HG02840 (cell line): ENCODE results near the gene LRRC74A.
"Not testable (repeated sequence)": the region's sequence is repeated elsewhere in the genome, so short reads cannot be mapped to it uniquely, and the experiment has no call there.

Experiments
- ATAC-seq: cut with Tn5 transposase; IDR thresholded peaks from one replicate; pipeline ENCODE4 v1.9.1; 2021; ENCODE audit warnings: mild to moderate bottlenecking, moderate library complexity, moderate number of reproducible peaks; ENCODE audit not compliant: unreplicated experiment, low FRiP score

LRRC74A gene

DNA sequence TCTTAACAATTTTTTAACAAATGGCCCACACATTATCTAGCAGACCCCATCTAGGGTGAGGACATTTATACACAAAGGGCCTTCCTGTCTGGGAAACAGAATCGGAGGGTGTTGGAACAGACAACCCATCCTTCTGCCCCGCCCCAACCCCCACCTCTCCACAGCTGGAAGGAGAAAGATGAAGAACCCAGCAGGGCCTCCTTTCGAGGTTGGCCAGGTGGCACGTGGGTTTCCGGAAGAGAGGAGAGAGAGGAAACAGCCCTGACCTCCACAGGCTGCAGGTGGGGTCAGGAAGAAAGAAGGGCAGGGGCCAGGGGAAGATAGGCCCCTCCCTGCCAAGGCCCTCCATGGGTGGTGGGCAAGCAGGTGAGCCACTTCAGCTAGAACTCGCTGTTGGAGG, 57.2 kb downstream of the LRRC74A start:
- no peak for ATAC-seq

GRCh38 chr14:76884394-76884793, 58.2 kb downstream of the LRRC74A start:
- no peak for ATAC-seq

DNA sequence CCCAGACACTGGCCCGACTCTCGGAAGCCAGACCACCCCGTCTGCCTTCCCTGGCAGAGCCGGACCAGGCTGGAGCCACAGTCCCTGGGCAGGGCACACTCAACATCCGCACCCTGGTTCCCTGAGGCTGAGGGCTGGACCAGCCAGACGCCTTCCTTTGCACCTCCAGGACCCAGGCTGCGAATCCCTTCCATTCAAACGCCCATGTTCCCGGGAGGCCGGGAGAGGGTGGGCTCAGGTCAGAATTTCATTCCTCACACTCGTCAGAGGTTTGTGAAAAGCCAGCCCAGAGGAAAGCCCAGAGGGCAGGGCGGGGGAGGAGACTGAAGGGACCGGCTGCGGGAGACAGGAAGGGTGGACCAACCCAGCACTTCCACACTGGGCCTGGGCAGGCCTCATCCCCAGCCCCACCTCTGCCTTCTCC, 58.7 kb downstream of the LRRC74A start:
- no peak for ATAC-seq

DNA sequence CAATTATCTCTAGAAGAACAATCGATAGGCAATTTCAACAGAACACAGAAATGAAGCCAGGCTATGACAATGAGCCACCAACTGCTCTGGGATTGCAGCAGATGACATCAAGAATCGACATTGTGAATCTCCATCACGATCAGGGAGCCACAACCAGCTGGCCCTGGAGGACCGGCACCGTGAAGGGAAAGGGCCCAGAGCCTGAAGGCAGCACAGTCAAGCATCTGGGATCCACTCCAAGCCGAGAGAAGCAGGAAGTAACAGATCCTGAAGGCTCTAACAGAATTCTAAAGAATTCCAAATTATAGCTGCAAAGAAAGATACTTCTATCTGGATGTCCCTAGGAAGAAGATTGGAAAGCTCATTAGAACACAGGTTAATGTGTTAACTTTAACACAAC, 61.0 kb downstream of the LRRC74A start:
- no peak for ATAC-seq

DNA sequence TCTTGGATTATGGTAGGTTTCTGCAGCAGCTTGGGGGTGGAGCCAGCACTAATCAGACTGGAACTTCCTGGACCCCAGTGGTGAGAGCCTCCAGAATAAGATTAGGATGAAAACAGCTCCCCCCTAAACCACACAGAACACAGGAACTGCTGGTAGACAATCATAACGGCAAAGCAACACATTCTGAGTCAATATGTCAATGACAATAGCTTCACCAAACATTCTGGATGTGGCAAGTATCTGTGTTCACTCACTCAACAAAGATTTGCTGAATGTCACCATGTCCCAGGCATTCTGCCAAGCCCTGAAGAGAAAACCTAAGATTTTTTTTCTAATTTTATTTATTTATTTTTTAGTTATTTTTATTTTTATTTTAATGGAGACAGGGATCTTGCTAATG, 65.2 kb downstream of the LRRC74A start:
- no peak for ATAC-seq

GRCh38 chr14:76894308-76894707, 68.1 kb downstream of the LRRC74A start:
- ATAC-seq: no peak

DNA sequence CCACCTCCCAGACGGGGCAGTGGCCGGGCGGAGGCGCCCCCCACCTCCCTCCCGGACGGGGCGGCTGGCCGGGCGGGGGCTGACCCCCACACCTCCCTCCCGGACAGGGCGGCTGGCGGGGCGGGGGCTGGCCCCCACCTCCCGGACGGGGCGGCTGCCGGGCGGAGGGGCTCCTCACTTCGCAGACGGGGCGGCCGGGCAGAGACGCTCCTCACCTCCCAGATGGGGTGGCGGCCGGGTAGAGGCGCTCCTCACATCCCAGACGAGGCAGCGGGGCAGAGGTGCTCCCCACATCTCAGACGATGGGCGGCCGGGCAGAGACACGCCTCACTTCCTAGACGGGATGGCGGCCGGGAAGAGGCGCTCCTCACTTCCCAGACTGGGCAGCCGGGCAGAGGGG, 71.8 kb downstream of the LRRC74A start:
- ATAC-seq: not testable (repeated sequence)

DNA sequence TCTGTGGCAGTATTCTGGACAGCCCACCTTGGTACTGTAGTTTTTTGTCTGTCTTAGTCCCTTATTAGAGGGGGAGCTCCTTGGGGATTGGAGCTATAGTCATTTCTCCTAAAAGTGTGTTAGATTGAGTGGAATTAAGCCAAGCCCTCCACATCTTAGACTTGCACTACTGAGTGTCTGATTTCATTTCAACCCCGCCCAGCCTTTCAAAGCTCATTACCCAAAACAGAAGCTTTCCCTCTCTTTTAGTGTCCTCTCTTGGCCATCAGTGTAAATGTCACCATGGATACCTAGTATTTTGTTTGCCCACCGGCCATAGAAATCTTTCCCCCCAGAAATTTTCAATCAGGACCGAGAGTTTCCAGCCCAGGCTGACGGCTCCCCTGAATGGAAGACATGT, 74.5 kb downstream of the LRRC74A start:
- ATAC-seq: no peak

GRCh38 chr14:76901171-76902055, 75.2 kb downstream of the LRRC74A start:
- no peak for ATAC-seq

- ATAC-seq: no peak
These were observed 76.4 kb downstream of the LRRC74A start for GRCh38 chr14:76902591-76902990.

GRCh38 chr14:76904100-76904739, 78.0 kb downstream of the LRRC74A start:
- no peak for ATAC-seq

DNA sequence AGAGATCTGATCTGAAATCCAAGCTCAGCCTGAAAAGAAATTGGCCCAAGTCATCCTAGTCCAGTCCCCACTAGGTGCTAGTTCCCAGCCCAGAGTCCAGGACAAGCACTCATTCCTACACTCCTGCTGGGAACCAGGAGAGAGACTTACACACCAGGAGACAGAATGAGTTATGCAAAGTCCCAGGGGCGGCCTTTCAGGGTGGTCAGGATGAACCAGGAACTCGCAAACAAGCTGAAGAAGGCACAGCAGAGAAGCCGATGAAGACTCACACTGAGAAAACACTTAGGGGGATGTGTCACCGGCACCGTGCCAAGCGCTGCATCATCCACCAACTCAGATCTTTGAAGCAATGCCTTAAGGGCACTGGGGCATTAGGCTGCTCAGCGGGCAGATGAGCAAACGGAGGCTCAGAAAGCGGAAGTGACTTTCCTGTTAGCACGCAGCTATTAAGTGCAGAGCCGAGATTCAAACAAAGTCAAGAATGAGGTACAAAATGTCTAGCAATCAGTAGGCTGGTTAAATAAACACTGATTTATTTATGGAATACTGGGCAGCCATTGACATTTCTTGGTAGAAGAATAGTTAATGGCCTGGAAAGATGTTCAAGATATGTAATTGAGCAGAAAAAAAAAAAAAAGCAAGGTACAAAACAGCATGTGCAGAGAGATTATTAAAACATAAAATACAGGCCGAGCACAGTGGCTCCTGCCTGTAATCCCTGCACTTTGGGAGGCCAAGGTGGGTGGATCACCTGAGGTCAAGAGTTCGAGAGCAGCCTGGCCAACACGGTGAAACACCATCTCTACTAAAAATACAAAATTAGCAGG, 78.7 kb downstream of the LRRC74A start:
- ATAC-seq: no peak

GRCh38 chr14:76908834-76909233, 82.6 kb downstream of the LRRC74A start:
- no peak for ATAC-seq

DNA sequence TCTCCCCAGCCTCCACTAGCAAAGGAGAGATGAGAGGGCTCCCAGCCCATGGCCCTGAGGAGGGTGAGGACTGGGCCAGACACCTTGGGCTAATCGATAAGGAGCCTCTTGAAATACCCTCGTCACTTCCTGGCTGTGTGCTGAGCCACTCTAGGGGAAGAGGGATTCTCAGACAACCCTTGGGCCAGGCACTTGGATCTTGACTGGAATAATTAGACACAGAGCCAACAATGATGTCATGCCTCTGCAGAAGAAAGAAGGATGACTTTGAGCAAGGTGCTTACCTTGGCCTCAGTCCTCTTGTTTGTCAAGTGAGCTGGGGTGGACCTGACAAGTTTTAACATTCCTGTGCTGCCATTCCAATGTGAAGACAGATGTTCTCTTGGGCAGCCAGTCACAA, 83.1 kb downstream of the LRRC74A start:
- ATAC-seq: no peak

GRCh38 chr14:76910371-76910890, 84.2 kb downstream of the LRRC74A start:
- no peak for ATAC-seq

DNA sequence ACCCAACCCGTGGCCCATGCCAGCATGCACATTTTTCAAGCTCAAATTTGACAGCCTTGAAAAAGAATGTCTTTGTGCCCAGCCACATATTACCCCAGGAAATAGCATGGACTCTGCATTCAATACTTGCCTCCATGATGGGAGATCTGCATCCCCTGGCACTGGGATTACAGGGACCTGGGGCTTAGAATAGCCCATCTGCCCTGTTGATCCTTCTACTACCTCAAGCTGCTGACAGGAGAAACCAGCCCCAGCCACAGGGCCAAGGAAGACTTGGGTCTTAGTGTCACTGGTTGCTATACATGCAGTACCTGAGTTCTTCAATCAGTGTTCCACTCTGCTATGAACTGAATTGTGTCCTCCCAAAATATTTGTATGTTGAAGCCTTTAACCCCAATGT, 85.3 kb downstream of the LRRC74A start:
- no peak for ATAC-seq

GRCh38 chr14:76914533-76915081, 88.4 kb downstream of the LRRC74A start:
- ATAC-seq: not testable (repeated sequence)

- ATAC-seq: no peak
These were observed 90.0 kb downstream of the LRRC74A start for GRCh38 chr14:76916040-76916715.

DNA sequence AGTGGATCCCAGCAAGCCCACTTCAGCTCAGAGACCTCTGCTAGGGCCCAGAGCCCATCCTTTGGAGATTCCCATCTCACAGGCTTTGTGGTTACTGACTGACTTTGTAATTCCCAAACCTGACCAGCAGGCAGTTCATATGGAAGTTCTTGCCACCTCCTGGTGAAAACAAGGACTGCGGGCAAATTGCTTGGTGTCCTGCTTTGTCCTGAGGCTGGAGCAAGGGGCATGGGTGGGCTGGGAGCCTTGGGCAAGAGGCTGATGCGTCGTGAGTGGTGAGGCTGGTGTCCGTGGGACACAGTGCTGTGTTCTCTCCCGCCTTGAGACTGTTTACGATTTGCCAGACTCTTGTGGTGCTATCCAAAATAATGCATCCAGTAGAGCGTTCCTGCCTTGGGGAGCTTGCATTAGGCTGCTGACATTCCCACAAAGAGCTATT, 91.0 kb downstream of the LRRC74A start:
- no peak for ATAC-seq

GRCh38 chr14:76917745-76918255, 91.6 kb downstream of the LRRC74A start:
- ATAC-seq: no peak
